GM12801 (cell line): ENCODE results near the gene TMEM184A.

Source experiments
- CTCF ChIP-seq: IDR thresholded peaks from one replicate; pipeline ENCODE4 v1.5.1; 2011; ENCODE audit warnings: control low read depth; ENCODE audit not compliant: insufficient read length; ENCODE audit errors: extremely low read depth

TMEM184A gene

GRCh38 chr7:1555813-1556543, at the start of gene TMEM184A:
TMEM184A (minus strand) TSS chr7:1556205; CDS start chr7:1555484, 721 bp downstream.
- no peak for TF ChIP-seq CTCF

GRCh38 chr7:1604383-1604782, 48.4 kb upstream of the TMEM184A start:
- TF ChIP-seq CTCF: no peak

GRCh38 chr7:1603346-1604225, 47.6 kb upstream of the TMEM184A start:
- TF ChIP-seq CTCF: no peak

- TF ChIP-seq CTCF: no peak
These were observed 46.4 kb upstream of the TMEM184A start for GRCh38 chr7:1602386-1602785.

- TF ChIP-seq CTCF: no peak
These were observed 46.0 kb upstream of the TMEM184A start for GRCh38 chr7:1601956-1602355.

GRCh38 chr7:1599640-1600395, 43.8 kb upstream of the TMEM184A start:
- no peak for TF ChIP-seq CTCF
